Caco-2 (cell line): Measurements from ENCODE around the gene VIPR2. TPM values are rescaled to one million over a fixed set of nuclear protein-coding genes. Genes with fewer than 3 reads are reported as not detected.

Source experiments
- BruUV-seq: library from RNA; stranded (reverse); fragments of 400-500 nt; replicated peaks from 2 replicates; lab custom pipeline; 2021; lab: Mats Ljungman, UMichigan
- CTCF ChIA-PET: fragments of 300-600 bp; sonication (Branson Sonifier 250); formaldehyde crosslinking; loops from one replicate; lab custom pipeline; 2022; ENCODE audit warnings: antibody characterized with exemption; lab: Charles Lee
- POLR2A ChIA-PET: fragments of 300-600 bp; sonication (Branson Sonifier 250); formaldehyde crosslinking; loops from one replicate; lab custom pipeline; 2022; ENCODE audit warnings: antibody characterized with exemption; lab: Charles Lee
- DNase-seq, 2 experiments: peaks; one replicate each; pipeline versions ENCODE4 v3.0.0 to v3.0.0-alpha.2; 2020 to 2022
- H3K27me3 ChIP-seq: replicated peaks from 2 replicates; pipeline ENCODE4 v1.6.0; 2011; ENCODE audit warnings: low read length; ENCODE audit not compliant: control insufficient read depth, insufficient read depth
- H3K36me3 ChIP-seq: 2 replicates; pipeline ENCODE4 v1.5.1; 2011; ENCODE audit warnings: low read length; ENCODE audit not compliant: control insufficient read depth, insufficient read depth
- H3K4me1 ChIP-seq: fragments of 250-450 bp; sonication (Bioruptor Pico); 2 replicates; pipeline ENCODE4 v1.5.1; 2020; ENCODE audit warnings: mild to moderate bottlenecking
- H3K4me3 ChIP-seq: 2 replicates; pipeline ENCODE4 v1.5.1; 2011; ENCODE audit warnings: low read depth, mild to moderate bottlenecking, control low read depth, low read length
- H3K9me3 ChIP-seq: fragments of 250-450 bp; sonication (Bioruptor Pico); 2 replicates; pipeline ENCODE4 v1.5.1; 2020; ENCODE audit warnings: mild to moderate bottlenecking, moderate library complexity
- H3K27ac Mint-ChIP-seq: one replicate; pipeline ENCODE4 v1.8.0; 2022; ENCODE audit warnings: mixed read lengths; ENCODE audit not compliant: unreplicated experiment
- H3K27me3 Mint-ChIP-seq: one replicate; pipeline ENCODE4 v1.8.0; 2022; ENCODE audit warnings: mixed read lengths; ENCODE audit not compliant: insufficient read depth, unreplicated experiment
- H3K36me3 Mint-ChIP-seq: one replicate; pipeline ENCODE4 v1.8.0; 2022; ENCODE audit warnings: mild to moderate bottlenecking, mixed read lengths; ENCODE audit not compliant: insufficient read depth, unreplicated experiment
- H3K4me1 Mint-ChIP-seq: one replicate; pipeline ENCODE4 v1.8.0; 2022; ENCODE audit warnings: low read depth, mixed read lengths; ENCODE audit not compliant: unreplicated experiment
- H3K4me3 Mint-ChIP-seq: one replicate; pipeline ENCODE4 v1.8.0; 2022; ENCODE audit warnings: mild to moderate bottlenecking, moderate library complexity, mixed read lengths; ENCODE audit not compliant: unreplicated experiment
- H3K9me3 Mint-ChIP-seq: one replicate; pipeline ENCODE4 v1.8.0; 2022; ENCODE audit warnings: mixed read lengths; ENCODE audit not compliant: unreplicated experiment
- intact Hi-C: fragments of 100-400 bp; cut with micrococcal nuclease; formaldehyde crosslinking; loops from one replicate; pipeline ENCODE4 v1.10.0; 2022; ENCODE audit not compliant: unreplicated experiment
- total RNA-seq: library from RNA; stranded (reverse); gene quantifications from 2 replicates; pipeline ENCODE4 v1.2.3, GENCODE V29; 2022
- TF ChIP-seq, protein P1 (sequence below), 2 experiments: fragments of 200-600 bp in 1 of 2; IDR thresholded peaks; 1 replicate in 1 of 2; 2 replicates in 1 of 2; pipeline versions ENCODE4 v1.5.1 to v1.8.0; 2011 to 2022; ENCODE audit warnings: antibody characterized with exemption in 1 of 2, control low read depth in 1 of 2, inconsistent platforms in 1 of 2, low read depth in 1 of 2, low read length in 1 of 2, mild to moderate bottlenecking in 1 of 2, moderate library complexity in 1 of 2; ENCODE audit not compliant: insufficient read depth in 1 of 2, severe bottlenecking in 1 of 2, unreplicated experiment in 1 of 2

Gene VIPR2
- total RNA-seq, 1 experiment from 2014 or later, result not detected

- Mint-ChIP-seq H3K9me3 (no peaks in the 10 kb centered on the region), H3K36me3 (no peaks in the 10 kb centered on the region), H3K4me3 (no peak overlapping the region), H3K4me1 (no peaks in the 10 kb centered on the region), H3K27me3 (no peaks in the 10 kb centered on the region), H3K27ac (no peak overlapping the region)
- intact Hi-C loops, result no loop called here
- no peak overlapping the region for H3K4me3 ChIP-seq
- CTCF ChIA-PET, result no interaction called here
- H3K27me3 ChIP-seq, result no peaks in the 10 kb centered on the region
- POLR2A ChIA-PET, result no interaction called here
- no TSS peak for BruUV-seq
- H3K4me1 ChIP-seq, result no peaks in the 10 kb centered on the region
- peaks cover 4% of the 10 kb centered on the region for H3K9me3 ChIP-seq
- H3K36me3 ChIP-seq, result no peaks in the 10 kb centered on the region
- DNase-seq, result no peak
- TF ChIP-seq, protein P1, sequence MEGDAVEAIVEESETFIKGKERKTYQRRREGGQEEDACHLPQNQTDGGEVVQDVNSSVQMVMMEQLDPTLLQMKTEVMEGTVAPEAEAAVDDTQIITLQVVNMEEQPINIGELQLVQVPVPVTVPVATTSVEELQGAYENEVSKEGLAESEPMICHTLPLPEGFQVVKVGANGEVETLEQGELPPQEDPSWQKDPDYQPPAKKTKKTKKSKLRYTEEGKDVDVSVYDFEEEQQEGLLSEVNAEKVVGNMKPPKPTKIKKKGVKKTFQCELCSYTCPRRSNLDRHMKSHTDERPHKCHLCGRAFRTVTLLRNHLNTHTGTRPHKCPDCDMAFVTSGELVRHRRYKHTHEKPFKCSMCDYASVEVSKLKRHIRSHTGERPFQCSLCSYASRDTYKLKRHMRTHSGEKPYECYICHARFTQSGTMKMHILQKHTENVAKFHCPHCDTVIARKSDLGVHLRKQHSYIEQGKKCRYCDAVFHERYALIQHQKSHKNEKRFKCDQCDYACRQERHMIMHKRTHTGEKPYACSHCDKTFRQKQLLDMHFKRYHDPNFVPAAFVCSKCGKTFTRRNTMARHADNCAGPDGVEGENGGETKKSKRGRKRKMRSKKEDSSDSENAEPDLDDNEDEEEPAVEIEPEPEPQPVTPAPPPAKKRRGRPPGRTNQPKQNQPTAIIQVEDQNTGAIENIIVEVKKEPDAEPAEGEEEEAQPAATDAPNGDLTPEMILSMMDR (IDR thresholded peaks at IDR 0.05; ENCODE audit: insufficient read depth in 1 of 2, low read depth in 1 of 2, low read length in 1 of 2, severe bottlenecking in 1 of 2, unreplicated experiment in 1 of 2), result no peak
Measured at GRCh38 chr7:159142730-159143129, 1.9 kb downstream of the VIPR2 start.

DNA sequence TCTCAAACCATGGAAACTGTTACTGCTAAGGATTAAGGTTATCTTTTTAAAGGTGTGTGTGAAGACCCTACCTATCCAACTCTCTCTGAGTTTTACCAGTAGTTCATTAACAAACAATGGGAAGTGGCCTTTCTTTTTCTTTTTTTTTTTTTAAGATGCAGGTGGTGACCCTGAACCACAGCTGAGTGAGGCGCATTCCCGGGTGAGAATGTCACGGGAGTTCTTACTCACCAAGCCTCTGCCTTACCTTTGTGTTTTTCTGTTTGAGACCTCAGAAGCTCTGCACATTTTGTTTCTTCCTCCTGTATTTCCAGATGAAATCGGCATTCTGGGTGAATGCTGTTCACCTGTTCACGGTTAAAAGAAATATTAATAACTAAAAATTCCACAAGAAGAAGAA is 2.5 kb downstream of the VIPR2 start:
- ChIA-PET CTCF (no interaction called here), POLR2A (no interaction called here)
- no peaks in the 10 kb centered on the region for H3K36me3 Mint-ChIP-seq
- H3K27me3 ChIP-seq, result no peaks in the 10 kb centered on the region
- H3K4me3 ChIP-seq, result no peak overlapping the region
- no peak overlapping the region for H3K27ac Mint-ChIP-seq
- intact Hi-C loops, result no loop called here
- H3K36me3 ChIP-seq, result no peaks in the 10 kb centered on the region
- no peak for DNase-seq
- H3K9me3 ChIP-seq, result peaks cover 4% of the 10 kb centered on the region
- H3K4me1 Mint-ChIP-seq, result no peaks in the 10 kb centered on the region
- BruUV-seq, result no TSS peak
- TF ChIP-seq, protein P1 (IDR thresholded peaks at IDR 0.05; ENCODE audit: insufficient read depth in 1 of 2, low read depth in 1 of 2, low read length in 1 of 2, severe bottlenecking in 1 of 2, unreplicated experiment in 1 of 2), result no peak
- H3K9me3 Mint-ChIP-seq, result no peaks in the 10 kb centered on the region
- H3K4me3 Mint-ChIP-seq, result no peak overlapping the region
- no peaks in the 10 kb centered on the region for H3K27me3 Mint-ChIP-seq
- no peaks in the 10 kb centered on the region for H3K4me1 ChIP-seq

DNA sequence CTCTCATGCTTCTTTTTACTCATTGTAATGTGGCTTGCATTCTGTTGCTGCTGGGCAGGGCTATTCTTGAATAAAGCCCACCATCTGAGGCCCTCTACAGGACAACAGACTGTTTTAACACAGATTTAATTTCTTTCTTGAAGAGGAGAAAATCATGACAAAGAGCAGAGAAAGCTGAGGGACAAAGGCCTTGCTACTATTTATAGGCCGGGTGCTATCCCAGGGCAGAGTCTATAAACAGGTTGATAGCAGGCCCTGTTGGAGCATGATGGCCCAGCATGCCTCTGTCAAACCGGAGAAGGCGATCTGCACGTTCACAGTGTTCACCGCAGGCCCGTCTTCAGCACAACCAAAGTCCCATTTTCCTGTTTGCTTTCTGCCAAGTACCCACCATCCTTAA is 3.0 kb downstream of the VIPR2 start:
- H3K27me3 Mint-ChIP-seq, result no peaks in the 10 kb centered on the region
- H3K36me3 Mint-ChIP-seq, result no peaks in the 10 kb centered on the region
- DNase-seq, result no peak

More for the DNA sequence above, 3.0 kb downstream of the VIPR2 start:
- no peak overlapping the region for H3K4me3 Mint-ChIP-seq
- ChIA-PET CTCF (no interaction called here), POLR2A (no interaction called here)
- Histone ChIP-seq H3K9me3 (peaks cover 4% of the 10 kb centered on the region), H3K27me3 (no peaks in the 10 kb centered on the region), H3K4me1 (no peaks in the 10 kb centered on the region), H3K4me3 (no peak overlapping the region), H3K36me3 (no peaks in the 10 kb centered on the region)
- H3K4me1 Mint-ChIP-seq, result no peaks in the 10 kb centered on the region
- no TSS peak for BruUV-seq
- intact Hi-C loops, result no loop called here
- H3K9me3 Mint-ChIP-seq, result no peaks in the 10 kb centered on the region
- H3K27ac Mint-ChIP-seq, result no peak overlapping the region
- TF ChIP-seq, protein P1 (IDR thresholded peaks at IDR 0.05; ENCODE audit: insufficient read depth in 1 of 2, low read depth in 1 of 2, low read length in 1 of 2, severe bottlenecking in 1 of 2, unreplicated experiment in 1 of 2), result no peak
